DMS79 (cell line): ENCODE measurements around the gene UNC119.
A peak's percentile ranks its signal among the peaks of the same experiment; 100 is the strongest.

Experiments
- DNase-seq: peaks from one replicate; lab custom pipeline; 2025; lab: John Stamatoyannopoulos, UW

Gene UNC119

DNA sequence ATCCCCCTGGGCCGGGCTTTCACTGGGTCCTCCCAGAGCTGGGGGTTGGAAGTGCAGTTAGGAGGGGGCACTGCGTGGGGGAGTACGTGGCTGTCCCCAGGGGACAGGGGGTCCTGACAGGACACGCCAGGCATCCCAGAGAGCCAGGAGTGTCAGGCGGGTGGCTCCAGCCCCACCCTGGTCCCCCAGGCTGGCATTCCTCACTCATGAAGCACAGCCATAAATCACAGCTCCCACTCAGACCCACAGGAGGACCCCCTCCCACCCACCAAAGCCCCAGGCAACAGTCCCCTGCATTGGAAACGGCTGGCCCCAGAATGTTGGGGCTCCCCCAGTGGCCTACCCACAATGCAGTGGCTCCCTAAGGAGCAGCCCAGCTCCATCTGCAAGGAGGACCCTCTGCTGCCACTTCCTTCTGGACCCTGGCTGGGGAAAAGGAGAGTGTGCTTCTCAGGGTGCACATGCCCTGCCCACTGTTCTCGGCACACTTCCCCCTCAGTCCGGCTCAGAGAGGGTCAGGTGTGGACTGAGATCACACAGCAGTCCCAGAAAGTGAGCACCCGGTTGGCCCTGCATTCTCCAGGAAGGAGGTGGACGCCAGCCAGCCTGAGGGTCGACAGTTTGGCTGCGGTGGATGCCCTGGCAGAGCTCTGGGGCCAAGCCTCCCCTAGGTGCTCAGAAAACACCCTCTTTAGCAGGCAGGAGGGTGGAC is 53.6 kb downstream of the UNC119 start:
- DNase-seq = no peak

GRCh38 chr17:28497931-28498330 is 54.5 kb downstream of the UNC119 start:
- peak; percentile 11 for DNase-seq
